HepG2 (cell line): ENCODE results near the gene NAT14. TPM values are rescaled to one million over a fixed set of nuclear protein-coding genes. Genes with fewer than 3 reads are reported as not detected.
A peak's percentile ranks its signal among the peaks of the same experiment; 100 is the strongest.

Experiments
- ATAC-seq: fragments of 200-7000 bp; cut with Tn5 transposase; 3 replicates; pipeline ENCODE4 v1.9.1; 2020; ENCODE audit warnings: mild to moderate bottlenecking, moderate library complexity
- BruUV-seq: library from RNA; stranded (reverse); fragments of 400-500 nt; replicated peaks from 2 replicates; lab custom pipeline; 2021; lab: Mats Ljungman, UMichigan
- CTCF ChIA-PET: fragments of 300-600 bp; formaldehyde crosslinking; extraction: SDS; loops from one replicate; lab custom pipeline; 2021; ENCODE audit warnings: low total read pairs, inconsistent platforms, low intra/inter-chr PET ratio; lab: Yijun Ruan, JAX
- POLR2A ChIA-PET: fragments of 350-600 bp; sonication (Branson Sonifier 250); formaldehyde crosslinking; loops from one replicate; lab custom pipeline; 2020; ENCODE audit warnings: antibody characterized with exemption, inconsistent platforms; lab: Yijun Ruan, JAX
- DNase-seq: peaks from one replicate; pipeline ENCODE4 v3.0.0-alpha.2; 2015; ENCODE audit warnings: low spot score
- FAIRE-seq: peaks from 3 replicates; lab custom pipeline; 2011; peaks lifted over from hg19 to GRCh38; lab: Jason Lieb, UNC
- H2AFZ ChIP-seq: one replicate; pipeline ENCODE4 v1.6.1; 2011; ENCODE audit warnings: low read length, inconsistent platforms
- H3K27ac ChIP-seq: fragments of 300-600 bp; 3 replicates; pipeline ENCODE4 v1.8.0; 2011; ENCODE audit warnings: mixed run types, mild to moderate bottlenecking, mixed read lengths, low read length, inconsistent platforms; ENCODE audit not compliant: insufficient read depth; ENCODE audit errors: extremely low read length
- H3K27me3 ChIP-seq, 2 experiments: fragments of 200-600 bp in 1 of 2; 2 replicates in 1 of 2; 3 replicates in 1 of 2; pipeline versions ENCODE4 v1.6.0 to v1.8.0; 2011; ENCODE audit warnings: low read length in 2 of 2, mild to moderate bottlenecking in 2 of 2, moderate library complexity in 2 of 2, inconsistent platforms in 1 of 2; ENCODE audit not compliant: insufficient read depth in 2 of 2, control insufficient read depth in 1 of 2
- H3K36me3 ChIP-seq, 2 experiments: fragments of 200-600 bp in 1 of 2; replicated peaks in 1 of 2; 2 replicates in 1 of 2; 3 replicates in 1 of 2; pipeline versions ENCODE4 v1.5.1 to v1.8.0; 2011; ENCODE audit warnings: low read length in 2 of 2, inconsistent platforms in 1 of 2; ENCODE audit not compliant: insufficient read depth in 2 of 2, control insufficient read depth in 1 of 2
- H3K4me1 ChIP-seq: 2 replicates; pipeline ENCODE4 v1.5.1; 2012; ENCODE audit warnings: low read length, inconsistent platforms; ENCODE audit not compliant: insufficient read depth
- H3K4me2 ChIP-seq: 2 replicates; pipeline ENCODE4 v1.6.0; 2011; ENCODE audit warnings: low read depth, low read length, inconsistent platforms
- H3K4me3 ChIP-seq, 3 experiments: fragments of 200-600 bp in 1 of 3; sonication (generic), shearing (Covaris generic) in 1 of 3; replicated peaks in 1 of 3; 2 replicates each; pipeline ENCODE4 v1.5.1; 2011 to 2016; ENCODE audit warnings: low read length in 3 of 3, inconsistent platforms in 2 of 3, low read depth in 2 of 3, mild to moderate bottlenecking in 2 of 3, control low read depth in 1 of 3, mixed read lengths in 1 of 3; ENCODE audit not compliant: insufficient read depth in 1 of 3
- H3K79me2 ChIP-seq: one replicate; pipeline ENCODE4 v1.6.1; 2011; ENCODE audit warnings: low read length, inconsistent platforms; ENCODE audit not compliant: insufficient read depth
- H3K9ac ChIP-seq: 2 replicates; pipeline ENCODE4 v1.6.0; 2011; ENCODE audit warnings: mild to moderate bottlenecking, low read depth, low read length, inconsistent platforms; ENCODE audit not compliant: insufficient read depth
- H3K9me3 ChIP-seq: 2 replicates; pipeline ENCODE4 v1.5.1; 2012; ENCODE audit warnings: mild to moderate bottlenecking, low read length
- H4K20me1 ChIP-seq: 2 replicates; pipeline ENCODE4 v1.6.0; 2011; ENCODE audit warnings: inconsistent platforms, mild to moderate bottlenecking, low read length, moderate library complexity; ENCODE audit not compliant: insufficient read depth
- DMAP1 ChIP-seq: IDR thresholded peaks from 2 replicates; pipeline ENCODE4 v1.6.1; 2016
- DPF2 ChIP-seq: sonication (generic); formaldehyde crosslinking; IDR thresholded peaks from 2 replicates; pipeline ENCODE4 v1.4.0; 2020; ENCODE audit warnings: mild to moderate bottlenecking, low read depth, missing genetic modification reagents, borderline replicate concordance
- ELF3 ChIP-seq: IDR thresholded peaks from 2 replicates; pipeline ENCODE4 v1.6.1; 2016; ENCODE audit warnings: missing genetic modification reagents, missing compliant biosample characterization
- ESRRA ChIP-seq: sonication (generic); formaldehyde crosslinking; IDR thresholded peaks from 2 replicates; pipeline ENCODE4 v1.5.1; 2020; ENCODE audit warnings: mild to moderate bottlenecking, low read depth, missing genetic modification reagents
- HNF4A ChIP-seq: sonication (generic); formaldehyde crosslinking; IDR thresholded peaks from 2 replicates; pipeline ENCODE4 v1.4.0; 2020; ENCODE audit warnings: missing genetic modification reagents
- HNRNPL ChIP-seq: fragments of 200-400 bp; formaldehyde crosslinking; IDR thresholded peaks from 2 replicates; pipeline ENCODE4 v1.6.1; 2017; ENCODE audit warnings: mild to moderate bottlenecking, low read depth, low read length
- MED8 ChIP-seq: sonication (generic); formaldehyde crosslinking; IDR thresholded peaks from 2 replicates; pipeline ENCODE4 v1.8.1; 2023; ENCODE audit warnings: mild to moderate bottlenecking, missing genetic modification reagents; ENCODE audit not compliant: insufficient replicate concordance
- NCOR1 ChIP-seq: fragments of 200-600 bp; sonication (generic); IDR thresholded peaks from 2 replicates; pipeline ENCODE4 v1.7.0; 2017; ENCODE audit warnings: antibody characterized with exemption, low read length, borderline replicate concordance
- NFIC ChIP-seq: IDR thresholded peaks from 2 replicates; pipeline ENCODE4 v1.6.1; 2012; ENCODE audit warnings: mild to moderate bottlenecking, low read length, inconsistent platforms
- NR2F6 ChIP-seq, 2 experiments: IDR thresholded peaks; 2 replicates each; pipeline ENCODE4 v1.6.1; 2016; ENCODE audit warnings: antibody characterized with exemption in 1 of 2, mild to moderate bottlenecking in 1 of 2
- SAP130 ChIP-seq: IDR thresholded peaks from 2 replicates; pipeline ENCODE4 v1.6.1; 2016; ENCODE audit warnings: low read depth
- ZIK1 ChIP-seq: sonication (generic); formaldehyde crosslinking; IDR thresholded peaks from 2 replicates; pipeline ENCODE4 v1.5.0; 2020; ENCODE audit warnings: mild to moderate bottlenecking, low read depth, missing genetic modification reagents, borderline replicate concordance
- ZNF12 ChIP-seq: sonication (generic); formaldehyde crosslinking; IDR thresholded peaks from 2 replicates; pipeline ENCODE4 v1.5.0; 2020; ENCODE audit warnings: missing genetic modification reagents
- ZNF501 ChIP-seq: sonication (generic); formaldehyde crosslinking; IDR thresholded peaks from 2 replicates; pipeline ENCODE4 v1.5.1; 2020; ENCODE audit warnings: mild to moderate bottlenecking, moderate library complexity, missing genetic modification reagents
- ZNF543 ChIP-seq: sonication (generic); formaldehyde crosslinking; IDR thresholded peaks from 2 replicates; pipeline ENCODE4 v1.4.0; 2020; ENCODE audit warnings: mild to moderate bottlenecking, missing genetic modification reagents
- ZNF629 ChIP-seq: sonication (generic); formaldehyde crosslinking; conservative IDR thresholded peaks from 2 replicates; pipeline ENCODE4 v1.5.0; 2020; ENCODE audit warnings: missing genetic modification reagents
- WGBS: methylation state at CpG from one replicate; pipeline ENCODE4 v1.1.6; 2017; ENCODE audit warnings: low lambda C conversion rate; 5-methylcytosine and 5-hydroxymethylcytosine counted together
- in situ Hi-C: cut with HindIII; loops from 2 replicates; pipeline ENCODE4 v1.10.0; 2017; ENCODE audit warnings: low pct_unique_long_range_greater_than_20kb; ENCODE audit not compliant: extremely low pct_ligation_motif_present
- intact Hi-C: fragments of 100-400 bp; cut with micrococcal nuclease; formaldehyde crosslinking; loops from one replicate; pipeline ENCODE4 v1.10.0; 2022; ENCODE audit not compliant: unreplicated experiment
- polyA plus RNA-seq, 8 experiments: library from polyadenylated mRNA; depleted of rRNA in 3 of 8; stranded (reverse) in 7 of 8; unstranded in 1 of 8; fragments of >200 nt; fragmentation: Illumina TruSeq in 4 of 8; extraction: Trizol in 4 of 8; gene quantifications; 2 replicates each; pipeline versions ENCODE4 v1.2.1 to v1.2.3, GENCODE V29; 2011 to 2016; ENCODE audit warnings: low read depth in 4 of 8, missing spikeins in 1 of 8, mixed read lengths in 1 of 8; ENCODE audit not compliant: insufficient read depth in 1 of 8
- total RNA-seq, 5 experiments: library from RNA; depleted of rRNA; stranded (reverse); fragments of >200 nt; fragmentation: Illumina TruSeq; extraction: Trizol; gene quantifications; 2 replicates each; pipeline ENCODE4 v1.2.3, GENCODE V29; 2016; ENCODE audit warnings: low read depth in 1 of 5
- TF ChIP-seq, protein P1 (sequence below): IDR thresholded peaks from 2 replicates; pipeline ENCODE4 v1.6.1; 2012; ENCODE audit warnings: inconsistent platforms
- TF ChIP-seq, protein P2 (sequence below): sonication (generic); formaldehyde crosslinking; IDR thresholded peaks from 2 replicates; pipeline ENCODE4 v1.4.0; 2020; ENCODE audit warnings: missing genetic modification reagents
- TF ChIP-seq, protein P3 (sequence below): sonication (generic); formaldehyde crosslinking; conservative IDR thresholded peaks from 2 replicates; pipeline ENCODE4 v1.4.0; 2020; ENCODE audit warnings: mild to moderate bottlenecking, missing genetic modification reagents, moderate library complexity

Gene NAT14
- total and polyA plus RNA-seq, 2 of the 13 experiments (the other 11 are each of a cell fraction or from before 2014, with no cell fraction given), result 20.7 to 22.3 TPM

DNA sequence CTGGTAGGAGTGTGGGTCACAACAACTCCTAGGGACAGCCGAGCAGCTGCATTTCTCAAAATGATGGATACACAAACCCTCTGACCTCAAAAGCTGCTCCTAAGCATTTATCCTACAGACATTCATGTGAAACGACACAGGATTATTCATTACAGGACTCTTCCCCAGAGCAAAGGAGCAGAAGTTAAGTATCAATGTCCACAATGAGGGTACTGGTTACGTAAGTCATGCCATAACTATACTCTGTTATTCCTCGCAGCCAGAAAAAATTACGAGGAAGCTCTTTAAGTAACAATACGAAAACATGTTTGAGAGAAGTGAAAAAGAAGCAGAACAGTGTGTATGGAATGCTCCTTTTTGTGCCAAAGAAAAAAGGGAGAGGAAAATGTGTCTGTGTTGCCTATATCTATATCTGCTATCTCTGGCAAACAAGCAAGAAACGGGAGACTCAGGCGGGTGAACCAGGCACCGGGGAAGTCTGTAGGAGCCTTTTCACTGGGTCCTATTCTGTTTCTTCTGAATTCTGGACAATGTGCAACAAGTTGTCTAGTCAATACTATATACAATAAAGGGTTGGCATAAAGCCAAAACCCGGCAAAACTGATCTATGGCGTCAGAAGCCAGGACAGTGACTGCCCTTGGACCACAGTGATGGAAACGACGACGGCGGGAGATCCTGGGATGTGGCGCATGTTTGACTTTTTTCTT lies 24.9 kb upstream of the NAT14 start:
- ChIA-PET CTCF (no interaction called here), POLR2A (interaction anchor here (1.0 to 1.5 kb wide), 4 partner anchors 16 to 342 kb away, joined by 3 to 10 read pairs (median 4); partner anchors contain the start of genes PPP1R12C and ZNF628)
- Histone ChIP-seq H3K36me3 (peaks cover 1 to 8% of the 10 kb centered on the region in 2 experiments; a peak in 4 of 5 replicates), H3K27ac (peak overlapping the region; percentile 93), H3K4me3 (peak overlapping the region; percentile 56 to 78 (median 65)), H2AFZ (no peak overlapping the region), H3K79me2 (peaks cover 20% of the 10 kb centered on the region), H3K27me3 (no peaks in the 10 kb centered on the region), H3K9me3 (no peaks in the 10 kb centered on the region), H4K20me1 (no peaks in the 10 kb centered on the region; the same call in 1 of the 2 replicates), H3K4me1 (peaks cover 46% of the 10 kb centered on the region), H3K4me2 (peak overlapping the region; percentile 86), H3K9ac (peak overlapping the region; percentile 63)
- intact Hi-C loops, result no loop called here
- no peak for ATAC-seq
- DNase-seq, result peak; percentile 62
- TSS peak; percentile 79 for BruUV-seq
- FAIRE-seq, result peak; percentile 84
- WGBS, result under 1% methylated on average over 15 of the region's 16 CpGs
- in situ Hi-C loops, result no loop called here
- TF ChIP-seq, protein P1, sequence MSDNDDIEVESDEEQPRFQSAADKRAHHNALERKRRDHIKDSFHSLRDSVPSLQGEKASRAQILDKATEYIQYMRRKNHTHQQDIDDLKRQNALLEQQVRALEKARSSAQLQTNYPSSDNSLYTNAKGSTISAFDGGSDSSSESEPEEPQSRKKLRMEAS, result peak; percentile 13; the same call in 1 of the 2 replicates
- TF ChIP-seq ESRRA (CRISPR knock-in tag) (peak; percentile 29; the same call in 1 of the 2 replicates), HNRNPL (no peak), ZNF501 (CRISPR knock-in tag) (0 out of 2 replicates have a peak, but pooled peaks have one; percentile 7), NCOR1 (peak; percentile 39), NR2F6 (IDR thresholded peaks at IDR 0.05) (no peak), NR2F6 (CRISPR knock-in tag; IDR thresholded peaks at IDR 0.05) (peak; percentile 44; the same call in 1 of the 2 replicates), ZIK1 (CRISPR knock-in tag) (no peak), ZNF12 (no peak), DPF2 (0 out of 2 replicates have a peak, but pooled peaks have one; percentile 42), ZNF543 (CRISPR knock-in tag) (peak; percentile 73), MED8 (CRISPR knock-in tag) (no peak), HNF4A (CRISPR knock-in tag) (peak; percentile 66), DMAP1 (CRISPR knock-in tag) (peak; percentile 44; the same call in 1 of the 2 replicates), ELF3 (CRISPR knock-in tag) (0 out of 2 replicates have a peak, but pooled peaks have one; percentile 16), NFIC (peak; percentile 42; the same call in 1 of the 2 replicates), ZNF629 (peak; percentile 19; the same call in 1 of the 2 replicates), SAP130 (CRISPR knock-in tag) (peak; percentile 43)
- TF ChIP-seq, protein P2, sequence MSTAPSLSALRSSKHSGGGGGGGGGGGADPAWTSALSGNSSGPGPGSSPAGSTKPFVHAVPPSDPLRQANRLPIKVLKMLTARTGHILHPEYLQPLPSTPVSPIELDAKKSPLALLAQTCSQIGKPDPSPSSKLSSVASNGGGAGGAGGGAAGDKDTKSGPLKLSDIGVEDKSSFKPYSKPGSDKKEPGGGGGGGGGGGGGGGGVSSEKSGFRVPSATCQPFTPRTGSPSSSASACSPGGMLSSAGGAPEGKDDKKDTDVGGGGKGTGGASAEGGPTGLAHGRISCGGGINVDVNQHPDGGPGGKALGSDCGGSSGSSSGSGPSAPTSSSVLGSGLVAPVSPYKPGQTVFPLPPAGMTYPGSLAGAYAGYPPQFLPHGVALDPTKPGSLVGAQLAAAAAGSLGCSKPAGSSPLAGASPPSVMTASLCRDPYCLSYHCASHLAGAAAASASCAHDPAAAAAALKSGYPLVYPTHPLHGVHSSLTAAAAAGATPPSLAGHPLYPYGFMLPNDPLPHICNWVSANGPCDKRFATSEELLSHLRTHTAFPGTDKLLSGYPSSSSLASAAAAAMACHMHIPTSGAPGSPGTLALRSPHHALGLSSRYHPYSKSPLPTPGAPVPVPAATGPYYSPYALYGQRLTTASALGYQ (CRISPR knock-in tag), result 0 out of 2 replicates have a peak, but pooled peaks have one; percentile 28
- TF ChIP-seq, protein P3, sequence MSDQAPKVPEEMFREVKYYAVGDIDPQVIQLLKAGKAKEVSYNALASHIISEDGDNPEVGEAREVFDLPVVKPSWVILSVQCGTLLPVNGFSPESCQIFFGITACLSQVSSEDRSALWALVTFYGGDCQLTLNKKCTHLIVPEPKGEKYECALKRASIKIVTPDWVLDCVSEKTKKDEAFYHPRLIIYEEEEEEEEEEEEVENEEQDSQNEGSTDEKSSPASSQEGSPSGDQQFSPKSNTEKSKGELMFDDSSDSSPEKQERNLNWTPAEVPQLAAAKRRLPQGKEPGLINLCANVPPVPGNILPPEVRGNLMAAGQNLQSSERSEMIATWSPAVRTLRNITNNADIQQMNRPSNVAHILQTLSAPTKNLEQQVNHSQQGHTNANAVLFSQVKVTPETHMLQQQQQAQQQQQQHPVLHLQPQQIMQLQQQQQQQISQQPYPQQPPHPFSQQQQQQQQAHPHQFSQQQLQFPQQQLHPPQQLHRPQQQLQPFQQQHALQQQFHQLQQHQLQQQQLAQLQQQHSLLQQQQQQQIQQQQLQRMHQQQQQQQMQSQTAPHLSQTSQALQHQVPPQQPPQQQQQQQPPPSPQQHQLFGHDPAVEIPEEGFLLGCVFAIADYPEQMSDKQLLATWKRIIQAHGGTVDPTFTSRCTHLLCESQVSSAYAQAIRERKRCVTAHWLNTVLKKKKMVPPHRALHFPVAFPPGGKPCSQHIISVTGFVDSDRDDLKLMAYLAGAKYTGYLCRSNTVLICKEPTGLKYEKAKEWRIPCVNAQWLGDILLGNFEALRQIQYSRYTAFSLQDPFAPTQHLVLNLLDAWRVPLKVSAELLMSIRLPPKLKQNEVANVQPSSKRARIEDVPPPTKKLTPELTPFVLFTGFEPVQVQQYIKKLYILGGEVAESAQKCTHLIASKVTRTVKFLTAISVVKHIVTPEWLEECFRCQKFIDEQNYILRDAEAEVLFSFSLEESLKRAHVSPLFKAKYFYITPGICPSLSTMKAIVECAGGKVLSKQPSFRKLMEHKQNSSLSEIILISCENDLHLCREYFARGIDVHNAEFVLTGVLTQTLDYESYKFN (CRISPR knock-in tag), result 0 out of 2 replicates have a peak, but pooled peaks have one; percentile 12
